Loucy (cell line): ENCODE results near the gene DMXL2.

Experiments used
- EZH2phosphoT487 ChIP-seq: fragments of 200-600 bp; IDR thresholded peaks from 2 replicates; pipeline ENCODE4 v1.6.1; 2018; ENCODE audit warnings: antibody characterized with exemption, mild to moderate bottlenecking, moderate library complexity, borderline replicate concordance
- TF ChIP-seq, protein P1 (sequence below): fragments of 200-600 bp; sonication (generic); conservative IDR thresholded peaks from 2 replicates; pipeline ENCODE4 v1.5.1; 2014; ENCODE audit warnings: mild to moderate bottlenecking, antibody characterized with exemption, low read length

DNA sequence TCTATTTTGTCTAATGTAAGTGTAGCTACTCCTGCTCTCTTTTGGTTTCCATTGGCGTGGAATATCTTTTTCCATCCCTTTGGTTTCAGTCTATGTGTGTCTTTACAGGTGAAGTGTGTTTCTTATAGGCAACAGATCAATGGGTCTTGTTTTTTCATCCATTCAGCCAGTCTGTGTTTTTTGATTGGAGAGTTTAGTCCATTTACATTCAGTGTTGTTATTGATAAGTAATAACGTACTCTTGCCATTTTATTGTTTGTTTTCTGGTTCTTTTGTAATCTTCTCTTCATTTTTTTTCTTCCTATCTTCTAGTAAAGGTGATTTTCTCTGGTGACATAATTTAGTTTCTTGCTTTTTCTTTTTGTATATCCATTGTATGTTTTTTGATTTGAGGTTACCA lies 184.0 kb downstream of the DMXL2 start:
- TF ChIP-seq, protein P1, sequence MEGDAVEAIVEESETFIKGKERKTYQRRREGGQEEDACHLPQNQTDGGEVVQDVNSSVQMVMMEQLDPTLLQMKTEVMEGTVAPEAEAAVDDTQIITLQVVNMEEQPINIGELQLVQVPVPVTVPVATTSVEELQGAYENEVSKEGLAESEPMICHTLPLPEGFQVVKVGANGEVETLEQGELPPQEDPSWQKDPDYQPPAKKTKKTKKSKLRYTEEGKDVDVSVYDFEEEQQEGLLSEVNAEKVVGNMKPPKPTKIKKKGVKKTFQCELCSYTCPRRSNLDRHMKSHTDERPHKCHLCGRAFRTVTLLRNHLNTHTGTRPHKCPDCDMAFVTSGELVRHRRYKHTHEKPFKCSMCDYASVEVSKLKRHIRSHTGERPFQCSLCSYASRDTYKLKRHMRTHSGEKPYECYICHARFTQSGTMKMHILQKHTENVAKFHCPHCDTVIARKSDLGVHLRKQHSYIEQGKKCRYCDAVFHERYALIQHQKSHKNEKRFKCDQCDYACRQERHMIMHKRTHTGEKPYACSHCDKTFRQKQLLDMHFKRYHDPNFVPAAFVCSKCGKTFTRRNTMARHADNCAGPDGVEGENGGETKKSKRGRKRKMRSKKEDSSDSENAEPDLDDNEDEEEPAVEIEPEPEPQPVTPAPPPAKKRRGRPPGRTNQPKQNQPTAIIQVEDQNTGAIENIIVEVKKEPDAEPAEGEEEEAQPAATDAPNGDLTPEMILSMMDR = no peak
- TF ChIP-seq EZH2phosphoT487 = no peak
